ENCODE results near the gene FBXL7. TPM values are rescaled to one million over a fixed set of nuclear protein-coding genes. Genes with fewer than 3 reads are reported as not detected.

Gene FBXL7
- total and polyA plus RNA-seq, 2 experiments from 2014 or later: 4.5 to 15.2 TPM

DNA sequence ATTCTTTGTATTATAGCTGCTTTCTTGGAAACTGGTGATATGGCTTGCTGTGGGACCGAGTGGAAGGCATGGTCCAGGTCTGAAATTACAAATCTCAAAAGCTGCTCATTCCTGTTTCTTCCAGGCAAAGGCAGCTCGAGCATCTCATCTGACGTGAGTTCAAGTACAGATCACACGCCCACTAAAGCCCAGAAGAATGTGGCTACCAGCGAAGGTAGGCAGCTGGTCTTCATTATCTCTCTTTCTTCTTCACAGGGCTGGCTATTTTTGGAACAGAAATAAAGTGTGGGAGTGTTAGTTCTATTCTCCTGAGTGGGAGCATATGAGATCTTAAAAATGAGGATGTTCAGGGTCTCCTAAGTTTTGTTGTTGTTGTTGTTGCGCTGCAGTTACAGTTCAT is 115.9 kb downstream of the FBXL7 start:
- Mint-ChIP-seq H3K4me3 (no peak overlapping the region), H3K36me3 (ENCODE audit: low read depth) (0 out of 3 replicates have a peak, but pooled peaks cover 2% of the 10 kb centered on the region), H3K4me1 (peaks cover 5% of the 10 kb centered on the region; the same call in 2 of the 3 replicates), H3K9me3 (no peaks in the 10 kb centered on the region), H3K27ac (no peak overlapping the region), H3K27me3 (ENCODE audit: insufficient read depth, low read depth, poor library complexity) (no peaks in the 10 kb centered on the region)
- TF ChIP-seq POLR2AphosphoS5 (IDR thresholded peaks at IDR 0.05; ENCODE audit: low read depth) (no peak), ZNF331 (CRISPR knock-in tag; IDR thresholded peaks at IDR 0.05; ENCODE audit: low read depth) (no peak), JUNB (IDR thresholded peaks at IDR 0.05; ENCODE audit: unreplicated experiment) (no peak), EZH2phosphoT487 (IDR thresholded peaks at IDR 0.05; ENCODE audit: unreplicated experiment) (no peak), CREB1 (CRISPR knock-in tag; IDR thresholded peaks at IDR 0.05; ENCODE audit: low read depth) (no peak), CTCF (conservative IDR thresholded peaks at IDR 0.05; ENCODE audit: low read depth in 2 of 2) (no peak), REST (IDR thresholded peaks at IDR 0.05; ENCODE audit: unreplicated experiment) (no peak), STAT1 (IDR thresholded peaks at IDR 0.05; ENCODE audit: unreplicated experiment) (no peak), EZH2 (IDR thresholded peaks at IDR 0.05; ENCODE audit: low read depth, unreplicated experiment) (no peak), NANOG (IDR thresholded peaks at IDR 0.05; ENCODE audit: borderline replicate concordance) (no peak), ZNF114 (CRISPR knock-in tag; IDR thresholded peaks at IDR 0.05) (no peak)
- TF ChIP-seq, protein P1, sequence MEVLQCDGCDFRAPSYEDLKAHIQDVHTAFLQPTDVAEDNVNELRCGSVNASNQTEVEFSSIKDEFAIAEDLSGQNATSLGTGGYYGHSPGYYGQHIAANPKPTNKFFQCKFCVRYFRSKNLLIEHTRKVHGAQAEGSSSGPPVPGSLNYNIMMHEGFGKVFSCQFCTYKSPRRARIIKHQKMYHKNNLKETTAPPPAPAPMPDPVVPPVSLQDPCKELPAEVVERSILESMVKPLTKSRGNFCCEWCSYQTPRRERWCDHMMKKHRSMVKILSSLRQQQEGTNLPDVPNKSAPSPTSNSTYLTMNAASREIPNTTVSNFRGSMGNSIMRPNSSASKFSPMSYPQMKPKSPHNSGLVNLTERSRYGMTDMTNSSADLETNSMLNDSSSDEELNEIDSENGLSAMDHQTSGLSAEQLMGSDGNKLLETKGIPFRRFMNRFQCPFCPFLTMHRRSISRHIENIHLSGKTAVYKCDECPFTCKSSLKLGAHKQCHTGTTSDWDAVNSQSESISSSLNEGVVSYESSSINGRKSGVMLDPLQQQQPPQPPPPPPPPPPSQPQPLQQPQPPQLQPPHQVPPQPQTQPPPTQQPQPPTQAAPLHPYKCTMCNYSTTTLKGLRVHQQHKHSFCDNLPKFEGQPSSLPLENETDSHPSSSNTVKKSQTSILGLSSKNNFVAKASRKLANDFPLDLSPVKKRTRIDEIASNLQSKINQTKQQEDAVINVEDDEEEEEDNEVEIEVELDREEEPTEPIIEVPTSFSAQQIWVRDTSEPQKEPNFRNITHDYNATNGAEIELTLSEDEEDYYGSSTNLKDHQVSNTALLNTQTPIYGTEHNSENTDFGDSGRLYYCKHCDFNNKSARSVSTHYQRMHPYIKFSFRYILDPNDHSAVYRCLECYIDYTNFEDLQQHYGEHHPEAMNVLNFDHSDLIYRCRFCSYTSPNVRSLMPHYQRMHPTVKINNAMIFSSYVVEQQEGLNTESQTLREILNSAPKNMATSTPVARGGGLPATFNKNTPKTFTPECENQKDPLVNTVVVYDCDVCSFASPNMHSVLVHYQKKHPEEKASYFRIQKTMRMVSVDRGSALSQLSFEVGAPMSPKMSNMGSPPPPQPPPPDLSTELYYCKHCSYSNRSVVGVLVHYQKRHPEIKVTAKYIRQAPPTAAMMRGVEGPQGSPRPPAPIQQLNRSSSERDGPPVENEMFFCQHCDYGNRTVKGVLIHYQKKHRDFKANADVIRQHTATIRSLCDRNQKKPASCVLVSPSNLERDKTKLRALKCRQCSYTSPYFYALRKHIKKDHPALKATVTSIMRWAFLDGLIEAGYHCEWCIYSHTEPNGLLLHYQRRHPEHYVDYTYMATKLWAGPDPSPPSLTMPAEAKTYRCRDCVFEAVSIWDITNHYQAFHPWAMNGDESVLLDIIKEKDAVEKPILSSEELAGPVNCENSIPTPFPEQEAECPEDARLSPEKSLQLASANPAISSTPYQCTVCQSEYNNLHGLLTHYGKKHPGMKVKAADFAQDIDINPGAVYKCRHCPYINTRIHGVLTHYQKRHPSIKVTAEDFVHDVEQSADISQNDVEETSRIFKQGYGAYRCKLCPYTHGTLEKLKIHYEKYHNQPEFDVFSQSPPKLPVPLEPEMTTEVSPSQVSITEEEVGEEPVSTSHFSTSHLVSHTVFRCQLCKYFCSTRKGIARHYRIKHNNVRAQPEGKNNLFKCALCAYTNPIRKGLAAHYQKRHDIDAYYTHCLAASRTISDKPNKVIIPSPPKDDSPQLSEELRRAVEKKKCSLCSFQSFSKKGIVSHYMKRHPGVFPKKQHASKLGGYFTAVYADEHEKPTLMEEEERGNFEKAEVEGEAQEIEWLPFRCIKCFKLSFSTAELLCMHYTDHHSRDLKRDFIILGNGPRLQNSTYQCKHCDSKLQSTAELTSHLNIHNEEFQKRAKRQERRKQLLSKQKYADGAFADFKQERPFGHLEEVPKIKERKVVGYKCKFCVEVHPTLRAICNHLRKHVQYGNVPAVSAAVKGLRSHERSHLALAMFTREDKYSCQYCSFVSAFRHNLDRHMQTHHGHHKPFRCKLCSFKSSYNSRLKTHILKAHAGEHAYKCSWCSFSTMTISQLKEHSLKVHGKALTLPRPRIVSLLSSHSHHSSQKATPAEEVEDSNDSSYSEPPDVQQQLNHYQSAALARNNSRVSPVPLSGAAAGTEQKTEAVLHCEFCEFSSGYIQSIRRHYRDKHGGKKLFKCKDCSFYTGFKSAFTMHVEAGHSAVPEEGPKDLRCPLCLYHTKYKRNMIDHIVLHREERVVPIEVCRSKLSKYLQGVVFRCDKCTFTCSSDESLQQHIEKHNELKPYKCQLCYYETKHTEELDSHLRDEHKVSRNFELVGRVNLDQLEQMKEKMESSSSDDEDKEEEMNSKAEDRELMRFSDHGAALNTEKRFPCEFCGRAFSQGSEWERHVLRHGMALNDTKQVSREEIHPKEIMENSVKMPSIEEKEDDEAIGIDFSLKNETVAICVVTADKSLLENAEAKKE (CRISPR knock-in tag; IDR thresholded peaks at IDR 0.05): no peak
- TF ChIP-seq, protein P2, sequence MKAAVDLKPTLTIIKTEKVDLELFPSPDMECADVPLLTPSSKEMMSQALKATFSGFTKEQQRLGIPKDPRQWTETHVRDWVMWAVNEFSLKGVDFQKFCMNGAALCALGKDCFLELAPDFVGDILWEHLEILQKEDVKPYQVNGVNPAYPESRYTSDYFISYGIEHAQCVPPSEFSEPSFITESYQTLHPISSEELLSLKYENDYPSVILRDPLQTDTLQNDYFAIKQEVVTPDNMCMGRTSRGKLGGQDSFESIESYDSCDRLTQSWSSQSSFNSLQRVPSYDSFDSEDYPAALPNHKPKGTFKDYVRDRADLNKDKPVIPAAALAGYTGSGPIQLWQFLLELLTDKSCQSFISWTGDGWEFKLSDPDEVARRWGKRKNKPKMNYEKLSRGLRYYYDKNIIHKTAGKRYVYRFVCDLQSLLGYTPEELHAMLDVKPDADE (IDR thresholded peaks at IDR 0.05): no peak
- Histone ChIP-seq H3K36me3 (ENCODE audit: insufficient read depth) (no peaks in the 10 kb centered on the region), H3K79me2 (replicated peaks; ENCODE audit: insufficient read depth) (peaks cover 27% of the 10 kb centered on the region), H3F3A (replicated peaks; ENCODE audit: low read depth) (no peaks in the 10 kb centered on the region), H3K4me1 (ENCODE audit: insufficient read depth) (0 out of 2 replicates have a peak, but pooled peaks cover 1% of the 10 kb centered on the region), H3K27ac (ENCODE audit: low read depth) (no peak overlapping the region), H3K27me3 (ENCODE audit: insufficient read depth) (no peaks in the 10 kb centered on the region), H3K9me2 (ENCODE audit: insufficient read depth) (no peaks in the 10 kb centered on the region), H3K4me2 (no peak overlapping the region), H4K20me1 (replicated peaks; ENCODE audit: insufficient read depth) (no peaks in the 10 kb centered on the region), H3K4me3 (no peak overlapping the region), H2AFZ (no peak overlapping the region)
- ATAC-seq: no peak
- no peak for DNase-seq (ENCODE audit: low spot score)
